DND-41 (cell line): ENCODE results near the gene DTNB.

Experiments used
- CTCF ChIP-seq: IDR thresholded peaks from 2 replicates; pipeline ENCODE4 v1.5.1; 2012; ENCODE audit warnings: borderline replicate concordance, low read length, moderate library complexity, mild to moderate bottlenecking; ENCODE audit not compliant: poor library complexity, severe bottlenecking; ENCODE audit errors: extremely low read depth
- EZH2 ChIP-seq: IDR thresholded peaks from 3 replicates; pipeline ENCODE4 v1.6.1; 2012; ENCODE audit warnings: borderline replicate concordance, low read depth, mild to moderate bottlenecking, moderate library complexity, low read length, inconsistent platforms; ENCODE audit not compliant: severe bottlenecking

GRCh38 chr2:25447018-25447417 is 226.4 kb downstream of the DTNB start:
- no peak for TF ChIP-seq CTCF
- TF ChIP-seq EZH2, result no peak
